H1 (cell line): ENCODE results near the gene CD200R1L. TPM values are rescaled to one million over a fixed set of nuclear protein-coding genes. Genes with fewer than 3 reads are reported as not detected.

Source experiments
- CTCF ChIA-PET: fragments of 300-600 bp; sonication (Branson Sonifier 250); formaldehyde crosslinking; loops from one replicate; lab custom pipeline; 2021; ENCODE audit not compliant: partially characterized antibody; lab: Charles Lee
- POLR2A ChIA-PET: fragments of 300-600 bp; sonication (Branson Sonifier 250); formaldehyde crosslinking; loops from one replicate; lab custom pipeline; 2021; ENCODE audit warnings: inconsistent platforms; ENCODE audit not compliant: partially characterized antibody; lab: Charles Lee
- DNase-seq, 2 experiments: peaks; one replicate each; pipeline versions ENCODE4 v3.0.0 to v3.0.0-alpha.2; 2010 to 2022; ENCODE audit warnings: low spot score in 2 of 2, low read depth in 1 of 2, mixed read lengths in 1 of 2
- FAIRE-seq: peaks from 2 replicates; lab custom pipeline; 2011; peaks lifted over from hg19 to GRCh38; lab: Jason Lieb, UNC
- H2AFZ ChIP-seq: 2 replicates; pipeline ENCODE4 v1.8.1; 2012; ENCODE audit warnings: low read length, inconsistent platforms
- H2AK5ac ChIP-seq: 2 replicates; pipeline ENCODE4 v1.6.1; 2013; ENCODE audit warnings: low read depth, low read length
- H2BK120ac ChIP-seq: replicated peaks from 2 replicates; pipeline ENCODE3; 2013; ENCODE audit warnings: low read depth, low read length, inconsistent platforms
- H2BK12ac ChIP-seq: 2 replicates; pipeline ENCODE4 v1.6.1; 2013; ENCODE audit warnings: low read depth, low read length
- H2BK15ac ChIP-seq: 2 replicates; pipeline ENCODE4 v1.6.1; 2013; ENCODE audit warnings: low read length
- H2BK20ac ChIP-seq: 2 replicates; pipeline ENCODE4 v1.6.1; 2013; ENCODE audit warnings: low read length
- H2BK5ac ChIP-seq: 2 replicates; pipeline ENCODE4 v1.6.1; 2013; ENCODE audit warnings: low read depth, low read length
- H3K14ac ChIP-seq: 2 replicates; pipeline ENCODE4 v1.6.1; 2013; ENCODE audit warnings: inconsistent platforms; ENCODE audit not compliant: insufficient read length
- H3K18ac ChIP-seq: 2 replicates; pipeline ENCODE4 v1.6.1; 2013; ENCODE audit warnings: low read length; ENCODE audit errors: extremely low read depth
- H3K23ac ChIP-seq: 2 replicates; pipeline ENCODE4 v1.6.1; 2013; ENCODE audit warnings: inconsistent platforms; ENCODE audit not compliant: insufficient read length
- H3K23me2 ChIP-seq: 2 replicates; pipeline ENCODE4 v1.6.1; 2013; ENCODE audit warnings: low read depth, low read length
- H3K27ac ChIP-seq: 2 replicates; pipeline ENCODE4 v1.6.1; 2011; ENCODE audit warnings: low read depth, low read length, inconsistent platforms
- H3K27me3 ChIP-seq, 4 experiments: replicated peaks in 1 of 4; 1 replicate in 1 of 4; 2 replicates in 3 of 4; pipeline versions ENCODE4 v1.6.1 to v1.8.1; 2011 to 2013; ENCODE audit warnings: low read length in 3 of 4, mild to moderate bottlenecking in 3 of 4, inconsistent platforms in 2 of 4, mixed read lengths in 2 of 4, moderate library complexity in 1 of 4; ENCODE audit not compliant: control insufficient read depth in 3 of 4, insufficient read depth in 3 of 4; ENCODE audit errors: extremely low read depth in 1 of 4
- H3K36me3 ChIP-seq, 4 experiments: 2 replicates each; pipeline versions ENCODE4 v1.6.1 to v1.8.1; 2011 to 2013; ENCODE audit warnings: mild to moderate bottlenecking in 4 of 4, low read length in 3 of 4, moderate library complexity in 2 of 4, control low read depth in 1 of 4, inconsistent platforms in 1 of 4; ENCODE audit not compliant: insufficient read depth in 4 of 4, control insufficient read depth in 2 of 4
- H3K4ac ChIP-seq: replicated peaks from 2 replicates; pipeline ENCODE3; 2013; ENCODE audit warnings: low read length, low read depth, mixed read lengths, inconsistent platforms; ENCODE audit not compliant: insufficient read length
- H3K4me1 ChIP-seq, 4 experiments: replicated peaks in 1 of 4; 1 replicate in 1 of 4; 2 replicates in 3 of 4; pipeline versions ENCODE4 v1.6.1 to v1.8.1; 2011 to 2013; ENCODE audit warnings: low read length in 3 of 4, inconsistent platforms in 2 of 4, mixed read lengths in 1 of 4; ENCODE audit not compliant: insufficient read depth in 4 of 4, control insufficient read depth in 3 of 4
- H3K4me2 ChIP-seq, 2 experiments: 2 replicates each; pipeline versions ENCODE4 v1.6.1 to v1.8.1; 2011 to 2013; ENCODE audit warnings: low read depth in 2 of 2, low read length in 2 of 2, control low read depth in 1 of 2, inconsistent platforms in 1 of 2, mild to moderate bottlenecking in 1 of 2; ENCODE audit not compliant: insufficient read depth in 1 of 2
- H3K4me3 ChIP-seq, 4 experiments: fragments of 200-600, 300-600 bp in 1 of 4; sonication (generic), shearing (Covaris generic), sonication (Bioruptor Twin) in 1 of 4; 2 replicates each; pipeline versions ENCODE4 v1.5.1 to v1.8.1; 2011 to 2016; ENCODE audit warnings: low read length in 4 of 4, low read depth in 3 of 4, control low read depth in 2 of 4, inconsistent platforms in 2 of 4, mild to moderate bottlenecking in 2 of 4, mixed read lengths in 1 of 4, moderate library complexity in 1 of 4; ENCODE audit not compliant: insufficient read depth in 2 of 4; ENCODE audit errors: extremely low read depth in 1 of 4
- H3K56ac ChIP-seq: replicated peaks from 2 replicates; pipeline ENCODE3; 2013; ENCODE audit warnings: low read depth, mild to moderate bottlenecking, mixed read lengths, low read length, inconsistent platforms; ENCODE audit not compliant: insufficient read length
- H3K79me1 ChIP-seq: 2 replicates; pipeline ENCODE4 v1.6.1; 2013; ENCODE audit warnings: low read depth, low read length, control low read depth
- H3K79me2 ChIP-seq, 2 experiments: 2 replicates each; pipeline versions ENCODE4 v1.6.1 to v1.8.1; 2012 to 2013; ENCODE audit warnings: low read length in 2 of 2, mild to moderate bottlenecking in 2 of 2, inconsistent platforms in 1 of 2; ENCODE audit not compliant: insufficient read depth in 2 of 2, control insufficient read depth in 1 of 2
- H3K9ac ChIP-seq, 4 experiments: replicated peaks in 1 of 4; 1 replicate in 1 of 4; 2 replicates in 3 of 4; pipeline versions ENCODE4 v1.6.1 to v1.8.1; 2011 to 2013; ENCODE audit warnings: low read depth in 3 of 4, low read length in 3 of 4, control low read depth in 2 of 4, mild to moderate bottlenecking in 2 of 4, moderate library complexity in 2 of 4, inconsistent platforms in 1 of 4; ENCODE audit errors: extremely low read depth in 1 of 4
- H3K9me3 ChIP-seq, 2 experiments: 2 replicates each; pipeline versions ENCODE4 v1.6.1 to v1.8.1; 2012 to 2013; ENCODE audit warnings: mild to moderate bottlenecking in 2 of 2, moderate library complexity in 2 of 2, control low read depth in 1 of 2, inconsistent platforms in 1 of 2, low read depth in 1 of 2, low read length in 1 of 2, mixed read lengths in 1 of 2; ENCODE audit not compliant: insufficient read depth in 2 of 2
- H4K20me1 ChIP-seq, 2 experiments: replicated peaks in 1 of 2; 2 replicates each; pipeline versions ENCODE3 to v1.8.1; 2011 to 2013; ENCODE audit warnings: inconsistent platforms in 2 of 2, low read length in 2 of 2, mild to moderate bottlenecking in 1 of 2; ENCODE audit not compliant: insufficient read depth in 2 of 2, control insufficient read depth in 1 of 2
- H4K5ac ChIP-seq: 2 replicates; pipeline ENCODE4 v1.6.1; 2013; ENCODE audit warnings: low read length, low read depth, mixed read lengths, inconsistent platforms; ENCODE audit not compliant: insufficient read length
- H4K8ac ChIP-seq: 2 replicates; pipeline ENCODE4 v1.8.0; 2013; ENCODE audit warnings: mild to moderate bottlenecking, moderate library complexity, low read length, inconsistent platforms; ENCODE audit not compliant: insufficient read depth; ENCODE audit errors: extremely low read depth
- H4K91ac ChIP-seq: replicated peaks from 2 replicates; pipeline ENCODE3; 2013; ENCODE audit warnings: low read length, mixed read lengths, inconsistent platforms; ENCODE audit not compliant: insufficient read length
- ATF2 ChIP-seq: IDR thresholded peaks from 2 replicates; pipeline ENCODE4 v1.6.1; 2012; ENCODE audit warnings: low read length, inconsistent platforms
- BACH1 ChIP-seq: IDR thresholded peaks from 2 replicates; pipeline ENCODE4 v1.6.1; 2012; ENCODE audit warnings: low read length, improper control_type of control experiment
- GABPA ChIP-seq: IDR thresholded peaks from 2 replicates; pipeline ENCODE4 v1.6.1; 2011; ENCODE audit warnings: mild to moderate bottlenecking, low read length, moderate library complexity, borderline replicate concordance; ENCODE audit not compliant: insufficient read depth
- JUND ChIP-seq: IDR thresholded peaks from 2 replicates; pipeline ENCODE4 v1.6.1; 2011; ENCODE audit warnings: mild to moderate bottlenecking, improper control_type of control experiment, low read length
- POLR2AphosphoS5 ChIP-seq: IDR thresholded peaks from 2 replicates; pipeline ENCODE4 v1.6.1; 2011; ENCODE audit warnings: low read depth, low read length
- RNF2 ChIP-seq: fragments of 200-900, 300-1000 bp; sonication (generic); IDR thresholded peaks from 2 replicates; pipeline ENCODE4 v1.7.1; 2016; ENCODE audit warnings: borderline replicate concordance, low read depth, mild to moderate bottlenecking, antibody characterized with exemption, low read length; ENCODE audit not compliant: poor library complexity, severe bottlenecking; ENCODE audit errors: missing control alignments
- SUZ12 ChIP-seq: fragments of 200-600 bp; sonication (generic); IDR thresholded peaks from 2 replicates; pipeline ENCODE4 v1.6.1; 2012; ENCODE audit warnings: mild to moderate bottlenecking, inconsistent platforms, low read length, moderate library complexity, mixed read lengths
- TAF7 ChIP-seq: optimal IDR thresholded peaks from 2 replicates; pipeline ENCODE3; 2011; ENCODE audit warnings: low read depth, mild to moderate bottlenecking, inconsistent platforms, low read length, moderate library complexity, borderline replicate concordance
- WGBS, 2 experiments: shearing (Covaris generic) in 1 of 2; methylation state at CpG; one replicate each; pipeline versions ENCODE4 v1.1.6 to v1.1.7; 2013 to 2015; ENCODE audit warnings: low lambda C conversion rate in 2 of 2, mixed read lengths in 2 of 2, inconsistent platforms in 1 of 2, low coverage in 1 of 2, missing lambda C conversion rate in 1 of 2; ENCODE audit not compliant: insufficient replicate concordance in 2 of 2, insufficient coverage in 1 of 2, insufficient read length in 1 of 2; ENCODE audit errors: extremely low coverage in 1 of 2, missing lambda C conversion rate in 1 of 2; 5-methylcytosine and 5-hydroxymethylcytosine counted together
- polyA plus RNA-seq, 7 experiments: library from polyadenylated mRNA; depleted of rRNA in 3 of 7; stranded (reverse) in 5 of 7; unstranded in 2 of 7; fragments of >200 nt in 5 of 7; fragments of 200-250 nt in 2 of 7; gene quantifications; 1 replicate in 5 of 7; 2 replicates in 1 of 7; 4 replicates in 1 of 7; pipeline versions ENCODE4 v1.2.1 to v1.2.3, GENCODE V29; 2011 to 2013; ENCODE audit warnings: missing spikeins in 2 of 7, mixed read lengths in 2 of 7
- total RNA-seq: library from RNA; stranded (reverse); fragmentation: NEBNext Ultra II Directional; extraction: Animal tissue kit (Norgen Biotek cat#: 25700); gene quantifications from 2 replicates; pipeline ENCODE4 v1.2.1, GENCODE V29; 2021

CD200R1L gene
- total and polyA plus RNA-seq, 2 of the 8 experiments (the other 6 are each of a cell fraction or from before 2014, with no cell fraction given): not detected

GRCh38 chr3:112865757-112866156 is 19.1 kb upstream of the CD200R1L start:
- no peak for TF ChIP-seq GABPA
- TF ChIP-seq TAF7: no peak
- no peak for TF ChIP-seq JUND
- no peak for TF ChIP-seq SUZ12
- TF ChIP-seq ATF2: no peak
- no peak for TF ChIP-seq BACH1
- TF ChIP-seq RNF2: no peak
- no peak for TF ChIP-seq POLR2AphosphoS5
- TF ChIP-seq, all 59 proteins: peak for 0
- FAIRE-seq (no peak), DNase-seq (no peak)
- Histone ChIP-seq H4K91ac (no peak overlapping the region), H3K9ac (no peak overlapping the region), H3K27me3 (no peaks in the 10 kb centered on the region), H3K4me2 (no peak overlapping the region), H4K8ac (no peak overlapping the region), H3K79me1 (no peaks in the 10 kb centered on the region), H3K23me2 (no peaks in the 10 kb centered on the region; the same call in 1 of the 2 replicates), H3K27ac (no peak overlapping the region), H3K36me3 (no peaks in the 10 kb centered on the region), H3K4me3 (no peak overlapping the region), H2BK120ac (no peak overlapping the region), H2AFZ (no peak overlapping the region), H2BK12ac (no peak overlapping the region), H3K9me3 (no peaks in the 10 kb centered on the region), H2BK20ac (no peak overlapping the region), H2BK5ac (no peak overlapping the region), H3K4ac (no peak overlapping the region), H3K14ac (no peak overlapping the region), H2BK15ac (no peak overlapping the region), H4K5ac (no peak overlapping the region), H4K20me1 (no peaks in the 10 kb centered on the region), H3K23ac (no peak overlapping the region), H3K79me2 (no peaks in the 10 kb centered on the region), H3K4me1 (no peaks in the 10 kb centered on the region), H3K18ac (no peak overlapping the region), H2AK5ac (no peak overlapping the region), H3K56ac (no peak overlapping the region)
- ChIA-PET CTCF (no interaction called here), POLR2A (no interaction called here)
- 95% methylated on average over 2 of the region's 2 CpGs; no CpG with 5 or more reads in 1 of the 2 experiments for WGBS, 2 experiments
